Osteoblast (primary cell): Measurements from ENCODE around the gene MYH7B. TPM values are rescaled to one million over a fixed set of nuclear protein-coding genes. Genes with fewer than 3 reads are reported as not detected.

Source experiments
- DNase-seq: peaks from one replicate; pipeline ENCODE4 v3.0.0; 2011; ENCODE audit warnings: low spot score, mixed read lengths; ENCODE audit not compliant: insufficient read length; ENCODE audit errors: missing footprints
- H2AFZ ChIP-seq: 2 replicates; pipeline ENCODE4 v1.6.0; 2011; ENCODE audit warnings: mild to moderate bottlenecking, low read length
- H3K27ac ChIP-seq: 2 replicates; pipeline ENCODE4 v1.5.1; 2011; ENCODE audit warnings: mild to moderate bottlenecking, low read depth, low read length, moderate library complexity
- H3K27me3 ChIP-seq: 2 replicates; pipeline ENCODE4 v1.6.0; 2012; ENCODE audit warnings: mild to moderate bottlenecking, control low read depth, inconsistent platforms, low read length, moderate library complexity; ENCODE audit not compliant: insufficient read depth
- H3K36me3 ChIP-seq: 2 replicates; pipeline ENCODE4 v1.5.1; 2011; ENCODE audit warnings: mild to moderate bottlenecking, low read length, control low read depth, moderate library complexity; ENCODE audit not compliant: insufficient read depth
- H3K4me1 ChIP-seq: 2 replicates; pipeline ENCODE4 v1.5.1; 2011; ENCODE audit warnings: mild to moderate bottlenecking, low read length, control low read depth, moderate library complexity; ENCODE audit not compliant: insufficient read depth
- H3K4me2 ChIP-seq: 2 replicates; pipeline ENCODE4 v1.6.0; 2011; ENCODE audit warnings: mild to moderate bottlenecking, low read length; ENCODE audit not compliant: insufficient read depth
- H3K4me3 ChIP-seq: fragments of 200-600 bp; sonication (generic); 3 replicates; pipeline ENCODE4 v1.5.1; 2012; ENCODE audit warnings: mild to moderate bottlenecking, low read length, inconsistent platforms; ENCODE audit not compliant: insufficient read depth
- H3K79me2 ChIP-seq: 2 replicates; pipeline ENCODE4 v1.6.0; 2012; ENCODE audit warnings: mild to moderate bottlenecking, low read length, control low read depth, inconsistent platforms; ENCODE audit not compliant: insufficient read depth
- H3K9me3 ChIP-seq: 2 replicates; pipeline ENCODE4 v1.5.1; 2011; ENCODE audit warnings: low read depth, low read length, control low read depth
- H4K20me1 ChIP-seq: 2 replicates; pipeline ENCODE4 v1.6.0; 2012; ENCODE audit warnings: mild to moderate bottlenecking, low read length, control low read depth; ENCODE audit not compliant: insufficient read depth
- total RNA-seq: library from RNA; depleted of rRNA; stranded (reverse); fragments of >200 nt; gene quantifications from 2 replicates; pipeline ENCODE4 v1.2.3, GENCODE V29; 2012
- TF ChIP-seq, protein P1 (sequence below): IDR thresholded peaks from 2 replicates; pipeline ENCODE4 v1.5.1; 2011; ENCODE audit warnings: mild to moderate bottlenecking, low read depth, low read length, moderate library complexity; ENCODE audit errors: extremely low read depth

MYH7B gene
- total RNA-seq, 1 donor, result 0.36 TPM

DNA sequence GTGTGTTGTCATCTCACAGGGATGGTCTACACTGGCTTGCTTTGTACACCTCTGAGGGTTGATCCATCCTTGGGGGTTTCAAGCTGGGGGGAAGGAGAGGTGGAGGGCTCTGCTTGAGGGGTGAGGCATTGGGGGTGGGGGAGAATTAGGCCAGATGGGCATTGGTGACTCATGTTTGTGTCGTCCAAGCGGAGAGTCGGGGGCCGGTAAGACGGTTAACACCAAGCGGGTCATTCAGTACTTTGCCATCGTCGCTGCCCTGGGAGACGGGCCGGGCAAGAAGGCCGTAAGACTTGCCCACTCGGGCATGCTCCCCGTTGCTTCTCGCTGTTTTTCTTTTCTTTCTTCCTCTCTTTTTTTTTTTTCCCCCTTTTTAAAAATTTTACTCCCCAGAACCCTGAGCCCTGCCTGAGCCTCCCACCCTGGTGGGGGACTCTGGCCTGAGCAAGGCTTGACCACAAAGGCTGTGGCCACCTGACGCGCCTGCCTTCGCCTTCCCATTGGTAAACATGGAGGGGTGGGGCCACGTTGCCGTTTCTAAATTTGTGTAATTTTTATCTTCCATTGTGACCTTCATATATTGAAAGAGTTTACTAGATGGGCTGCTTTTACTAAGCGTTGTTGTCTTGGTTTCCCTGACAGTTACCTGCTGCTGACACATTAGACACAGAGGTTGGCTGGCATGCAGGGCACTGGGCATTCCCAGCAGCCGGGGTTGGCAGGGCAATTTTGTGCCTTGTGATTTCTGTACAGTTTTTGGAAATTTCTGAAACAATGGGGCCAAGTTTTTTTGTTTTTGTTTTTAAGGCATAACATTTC lies 26.8 kb downstream of the MYH7B start:
- no peak overlapping the region for H3K4me2 ChIP-seq
- H3K4me1 ChIP-seq, result no peaks in the 10 kb centered on the region
- DNase-seq, result peak; percentile 56
- no peak overlapping the region for H3K27ac ChIP-seq
- H3K27me3 ChIP-seq, result peaks cover 42% of the 10 kb centered on the region
- no peaks in the 10 kb centered on the region for H3K36me3 ChIP-seq
- H3K79me2 ChIP-seq, result no peaks in the 10 kb centered on the region
- H3K9me3 ChIP-seq, result no peaks in the 10 kb centered on the region
- no peak overlapping the region for H2AFZ ChIP-seq
- no peak overlapping the region for H3K4me3 ChIP-seq
- no peaks in the 10 kb centered on the region for H4K20me1 ChIP-seq
- TF ChIP-seq, protein P1, sequence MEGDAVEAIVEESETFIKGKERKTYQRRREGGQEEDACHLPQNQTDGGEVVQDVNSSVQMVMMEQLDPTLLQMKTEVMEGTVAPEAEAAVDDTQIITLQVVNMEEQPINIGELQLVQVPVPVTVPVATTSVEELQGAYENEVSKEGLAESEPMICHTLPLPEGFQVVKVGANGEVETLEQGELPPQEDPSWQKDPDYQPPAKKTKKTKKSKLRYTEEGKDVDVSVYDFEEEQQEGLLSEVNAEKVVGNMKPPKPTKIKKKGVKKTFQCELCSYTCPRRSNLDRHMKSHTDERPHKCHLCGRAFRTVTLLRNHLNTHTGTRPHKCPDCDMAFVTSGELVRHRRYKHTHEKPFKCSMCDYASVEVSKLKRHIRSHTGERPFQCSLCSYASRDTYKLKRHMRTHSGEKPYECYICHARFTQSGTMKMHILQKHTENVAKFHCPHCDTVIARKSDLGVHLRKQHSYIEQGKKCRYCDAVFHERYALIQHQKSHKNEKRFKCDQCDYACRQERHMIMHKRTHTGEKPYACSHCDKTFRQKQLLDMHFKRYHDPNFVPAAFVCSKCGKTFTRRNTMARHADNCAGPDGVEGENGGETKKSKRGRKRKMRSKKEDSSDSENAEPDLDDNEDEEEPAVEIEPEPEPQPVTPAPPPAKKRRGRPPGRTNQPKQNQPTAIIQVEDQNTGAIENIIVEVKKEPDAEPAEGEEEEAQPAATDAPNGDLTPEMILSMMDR, result no peak

DNA sequence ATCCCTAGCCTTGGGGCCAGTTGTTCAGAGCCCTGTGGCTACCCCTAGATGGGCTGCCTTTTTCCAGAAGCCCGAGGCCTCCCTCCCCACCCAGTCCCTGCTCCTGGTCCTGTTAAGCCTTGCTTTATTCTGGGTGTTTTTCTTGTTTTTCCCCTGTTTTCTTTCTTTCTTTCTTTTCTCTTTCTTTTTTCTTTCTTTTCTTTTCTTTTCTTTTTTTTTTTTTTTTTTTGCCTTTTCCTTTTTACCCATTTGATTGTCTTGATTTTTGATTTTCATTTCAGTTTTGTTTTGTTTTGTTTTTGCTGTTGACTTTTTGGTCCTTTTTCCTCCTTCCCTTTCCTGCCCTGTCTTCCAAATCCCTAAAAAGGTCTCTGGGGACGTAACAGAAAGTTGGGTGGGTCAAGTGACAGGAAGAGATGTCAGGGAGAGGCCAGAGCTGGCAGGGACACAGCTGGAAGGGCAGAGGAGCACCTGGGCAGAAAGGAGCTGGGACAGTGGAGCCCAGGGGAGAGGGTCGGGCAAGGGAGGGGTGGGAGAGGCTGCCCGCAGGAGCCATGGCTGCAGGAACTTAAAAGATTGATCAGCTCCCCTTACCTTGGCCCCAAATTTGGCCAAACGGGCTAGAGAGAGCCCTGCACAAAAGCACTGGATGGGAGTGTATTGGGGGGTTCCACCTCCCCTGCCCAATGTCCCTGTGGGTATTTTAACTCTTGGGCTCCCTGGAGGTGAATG lies 27.6 kb downstream of the MYH7B start:
- no peak overlapping the region for H3K4me3 ChIP-seq
- H3K79me2 ChIP-seq, result no peaks in the 10 kb centered on the region
- H3K4me1 ChIP-seq, result no peaks in the 10 kb centered on the region
- TF ChIP-seq, protein P1, result no peak
- no peak overlapping the region for H3K4me2 ChIP-seq
- no peaks in the 10 kb centered on the region for H4K20me1 ChIP-seq
- DNase-seq, result peak; percentile 58
- no peak overlapping the region for H3K27ac ChIP-seq
- no peaks in the 10 kb centered on the region for H3K9me3 ChIP-seq
- H3K27me3 ChIP-seq, result peaks cover 42% of the 10 kb centered on the region
- H3K36me3 ChIP-seq, result no peaks in the 10 kb centered on the region
- H2AFZ ChIP-seq, result no peak overlapping the region

DNA sequence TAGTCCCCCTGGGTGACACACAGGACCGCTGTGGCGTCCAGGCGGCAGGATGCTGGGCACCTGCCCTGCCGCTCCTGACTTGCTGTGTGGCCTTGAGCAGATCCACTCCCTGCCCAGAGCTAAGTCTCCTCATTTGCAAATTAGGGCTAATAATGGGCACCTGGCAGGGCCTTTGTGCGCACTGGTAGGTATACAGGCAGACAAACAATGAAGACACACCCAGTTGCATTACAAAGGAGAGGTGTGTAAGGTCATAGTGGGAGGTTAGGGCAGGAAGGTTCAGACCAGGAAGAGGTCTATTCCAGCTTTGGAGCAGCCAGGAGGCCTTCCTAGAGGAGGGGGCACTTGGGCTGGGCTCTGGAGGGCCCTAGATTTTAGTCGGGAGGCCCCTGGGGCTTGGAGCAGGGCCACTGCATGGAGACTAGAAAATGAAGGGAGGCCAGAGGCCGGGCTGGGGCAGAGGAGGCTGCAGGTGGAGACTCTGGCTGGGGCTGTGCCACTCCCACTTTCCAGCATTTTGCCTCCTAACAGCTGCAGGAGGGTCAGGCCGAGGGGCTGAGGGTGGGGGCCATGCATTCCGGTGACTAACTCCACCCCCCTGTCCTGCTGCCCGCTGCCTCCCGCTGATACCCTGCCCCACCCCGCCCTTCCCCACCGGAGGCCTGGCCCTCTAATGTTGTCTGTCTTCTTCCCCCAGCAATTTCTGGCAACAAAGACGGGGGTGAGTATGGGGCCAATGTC lies 28.5 kb downstream of the MYH7B start:
- no peaks in the 10 kb centered on the region for H3K9me3 ChIP-seq
- no peak overlapping the region for H2AFZ ChIP-seq
- no peak overlapping the region for H3K4me2 ChIP-seq
- H3K36me3 ChIP-seq, result no peaks in the 10 kb centered on the region
- TF ChIP-seq, protein P1, result no peak
- H3K27ac ChIP-seq, result no peak overlapping the region
- DNase-seq, result peak; percentile 76
- H4K20me1 ChIP-seq, result no peaks in the 10 kb centered on the region
- H3K4me3 ChIP-seq, result no peak overlapping the region
- H3K79me2 ChIP-seq, result no peaks in the 10 kb centered on the region
- H3K4me1 ChIP-seq, result no peaks in the 10 kb centered on the region
- H3K27me3 ChIP-seq, result peaks cover 42% of the 10 kb centered on the region
